Activated naive CD4-positive, alpha-beta T cell treated with anti-CD3 and anti-CD28 coated beads, Interleukin-2, amount 10 ng/mL, durations not matched to agents 7 days and 5 days (primary cell): ENCODE data around the gene LIMS2.
A peak's percentile ranks its signal among the peaks of the same experiment; 100 is the strongest.

ENCODE experiments used
- CTCF ChIA-PET: fragments of 350-600 bp; sonication (Branson Sonifier 250); formaldehyde crosslinking; loops from one replicate; lab custom pipeline; 2021; ENCODE audit warnings: antibody characterized with exemption; lab: Charles Lee
- DNase-seq: peaks from one replicate; pipeline ENCODE4 v3.0.0-alpha.2; 2020
- H3K27ac Mint-ChIP-seq: one replicate; pipeline ENCODE4 v1.8.0; 2021; ENCODE audit warnings: mild to moderate bottlenecking, moderate library complexity, mixed read lengths
- H3K27me3 Mint-ChIP-seq: one replicate; pipeline ENCODE4 v1.8.0; 2021; ENCODE audit warnings: mild to moderate bottlenecking, mixed read lengths
- H3K36me3 Mint-ChIP-seq: one replicate; pipeline ENCODE4 v1.8.0; 2021; ENCODE audit warnings: mixed read lengths
- H3K4me1 Mint-ChIP-seq: one replicate; pipeline ENCODE4 v1.8.0; 2021; ENCODE audit warnings: mixed read lengths
- H3K4me3 Mint-ChIP-seq: one replicate; pipeline ENCODE4 v1.8.0; 2021; ENCODE audit warnings: mild to moderate bottlenecking, moderate library complexity, mixed read lengths
- H3K9me3 Mint-ChIP-seq: one replicate; pipeline ENCODE4 v1.8.0; 2021; ENCODE audit warnings: mixed read lengths

The LIMS2 gene

GRCh38 chr2:127675331-127676261 lies at the start of gene LIMS2:
Gene LIMS2, minus strand, starts transcription at chr2:127675530. Its CDS starts 506 bp downstream, at chr2:127675024.
- Mint-ChIP-seq H3K27me3 (peaks cover 92% of the 10 kb centered on the region), H3K36me3 (no peaks in the 10 kb centered on the region), H3K27ac (no peak within 1 kb of the TSS)

DNA sequence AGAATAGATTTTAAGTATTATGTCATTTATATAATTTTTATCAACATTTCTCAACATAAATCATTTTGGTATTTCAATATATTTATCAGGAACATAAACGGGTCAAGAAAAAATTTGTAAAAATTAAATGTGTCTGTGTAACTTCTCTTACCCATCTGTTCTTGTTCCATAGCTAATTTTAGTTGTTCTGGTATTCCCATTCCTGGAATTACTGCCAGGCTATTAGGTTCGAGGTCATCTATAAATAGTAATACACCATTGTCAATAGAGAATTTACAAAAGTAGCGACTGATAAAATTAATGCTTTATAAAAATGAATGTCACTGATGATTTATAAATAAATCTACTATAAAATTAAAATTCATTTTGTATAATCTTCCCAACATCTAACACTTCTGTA lies 47.5 kb upstream of the LIMS2 start:
- CTCF ChIA-PET, result no interaction called here
- DNase-seq, result no peak
- Mint-ChIP-seq H3K27me3 (no peaks in the 10 kb centered on the region), H3K36me3 (peaks cover 38% of the 10 kb centered on the region), H3K4me3 (no peak overlapping the region), H3K9me3 (no peaks in the 10 kb centered on the region), H3K4me1 (no peaks in the 10 kb centered on the region), H3K27ac (no peak overlapping the region)

More at GRCh38 chr2:127675331-127676261, at the start of gene LIMS2:
- no peak for DNase-seq
- H3K4me1 Mint-ChIP-seq, result peaks cover 9% of the 10 kb centered on the region
- CTCF ChIA-PET, result interaction anchor here (1.4 to 2.4 kb wide), 2 partner anchors 35 to 85 kb away, joined by 3 to 8 read pairs; no protein-coding TSS in a partner anchor
- H3K9me3 Mint-ChIP-seq, result no peaks in the 10 kb centered on the region
- H3K4me3 Mint-ChIP-seq, result peak within 1 kb of the TSS; percentile 53

DNA sequence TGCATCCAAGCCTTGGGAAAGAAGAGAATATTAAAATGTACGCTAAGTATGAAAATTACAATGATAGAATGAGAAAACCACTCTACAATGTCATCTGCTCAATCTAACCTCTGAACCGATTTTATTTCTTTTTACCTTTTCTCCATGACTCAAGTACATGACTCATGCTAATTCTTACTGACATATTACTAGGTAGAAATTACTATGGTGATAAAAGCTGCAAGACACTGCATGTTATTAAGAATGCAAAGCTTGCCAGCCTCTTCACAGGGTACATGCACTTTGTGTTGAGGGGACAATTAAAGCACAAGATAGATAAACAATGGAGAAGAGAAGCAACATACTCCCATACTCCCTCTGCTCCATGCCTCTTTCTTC lies 46.6 kb upstream of the LIMS2 start:
- Mint-ChIP-seq H3K36me3 (peaks cover 38% of the 10 kb centered on the region), H3K27ac (no peak overlapping the region), H3K4me1 (no peaks in the 10 kb centered on the region), H3K9me3 (no peaks in the 10 kb centered on the region), H3K27me3 (no peaks in the 10 kb centered on the region), H3K4me3 (no peak overlapping the region)
- no peak for DNase-seq
- CTCF ChIA-PET, result no interaction called here

DNA sequence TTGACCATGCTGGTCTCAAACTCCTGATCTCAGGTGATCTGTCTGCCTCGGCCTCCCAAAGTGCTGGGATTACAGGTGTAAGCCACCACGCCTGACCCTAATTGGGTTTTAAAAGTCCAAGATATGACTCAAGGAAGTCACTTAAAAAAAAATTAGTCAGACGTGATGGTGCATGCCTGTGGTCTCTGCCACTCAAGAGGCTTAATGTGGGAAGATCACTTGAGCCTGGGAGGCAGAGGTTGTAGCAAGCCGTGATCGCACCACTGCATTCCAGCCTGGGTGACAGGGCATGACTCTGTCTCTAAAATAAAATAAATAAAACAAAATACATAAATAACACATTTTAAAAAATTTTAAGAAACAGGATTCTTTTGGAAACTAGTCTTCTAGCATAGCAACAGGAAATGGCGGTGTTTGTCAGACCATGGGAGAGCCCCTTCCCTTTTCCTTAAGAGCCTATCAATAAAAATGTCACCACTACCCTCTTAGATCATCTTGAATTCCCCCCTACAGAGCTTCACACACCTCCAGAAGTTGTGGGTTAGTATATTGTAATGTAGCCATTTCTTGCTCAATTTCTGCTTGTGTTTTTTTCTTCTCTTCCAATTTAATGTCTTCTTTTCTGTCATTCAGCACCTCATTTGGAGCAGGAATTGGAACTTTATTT lies 46.1 kb upstream of the LIMS2 start:
- no peak overlapping the region for H3K4me3 Mint-ChIP-seq
- no peaks in the 10 kb centered on the region for H3K4me1 Mint-ChIP-seq
- CTCF ChIA-PET, result no interaction called here
- no peaks in the 10 kb centered on the region for H3K27me3 Mint-ChIP-seq
- H3K27ac Mint-ChIP-seq, result no peak overlapping the region
- no peaks in the 10 kb centered on the region for H3K9me3 Mint-ChIP-seq
- no peak for DNase-seq
- peaks cover 41% of the 10 kb centered on the region for H3K36me3 Mint-ChIP-seq

- CTCF ChIA-PET, result no interaction called here
- no peaks in the 10 kb centered on the region for H3K4me1 Mint-ChIP-seq
- H3K36me3 Mint-ChIP-seq, result peaks cover 38% of the 10 kb centered on the region
- no peak overlapping the region for H3K4me3 Mint-ChIP-seq
- H3K27me3 Mint-ChIP-seq, result no peaks in the 10 kb centered on the region
- H3K27ac Mint-ChIP-seq, result no peak overlapping the region
- DNase-seq, result no peak
- H3K9me3 Mint-ChIP-seq, result no peaks in the 10 kb centered on the region
These were observed 44.2 kb upstream of the LIMS2 start for GRCh38 chr2:127719301-127720218.

DNA sequence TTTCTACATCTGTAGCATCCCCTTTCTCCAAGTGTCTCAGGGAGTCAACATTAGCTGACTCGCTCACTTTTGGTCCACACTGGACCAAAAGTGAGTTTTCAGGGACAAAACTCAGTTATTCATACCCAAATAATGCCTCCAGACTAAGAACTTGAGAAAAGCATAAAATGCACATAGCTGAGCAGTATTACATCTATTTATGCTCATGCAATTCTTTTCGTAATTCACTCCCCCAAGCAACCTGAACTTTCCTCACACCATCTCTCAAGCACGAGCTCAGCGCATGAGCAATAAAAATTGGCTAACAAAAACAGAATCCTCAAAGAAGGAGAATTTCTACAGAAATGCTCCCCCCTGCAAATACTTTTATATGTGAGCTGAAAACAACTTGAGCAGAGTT lies 42.9 kb upstream of the LIMS2 start:
- no peak for DNase-seq
- Mint-ChIP-seq H3K4me1 (no peaks in the 10 kb centered on the region), H3K27me3 (no peaks in the 10 kb centered on the region), H3K4me3 (no peak overlapping the region), H3K27ac (no peak overlapping the region), H3K36me3 (peaks cover 35% of the 10 kb centered on the region), H3K9me3 (no peaks in the 10 kb centered on the region)
- CTCF ChIA-PET, result no interaction called here

- DNase-seq, result no peak
- Mint-ChIP-seq H3K27me3 (no peaks in the 10 kb centered on the region), H3K9me3 (no peaks in the 10 kb centered on the region), H3K27ac (no peak overlapping the region), H3K4me3 (no peak overlapping the region), H3K36me3 (peaks cover 24% of the 10 kb centered on the region), H3K4me1 (no peaks in the 10 kb centered on the region)
- CTCF ChIA-PET, result no interaction called here
These were observed 40.6 kb upstream of the LIMS2 start for GRCh38 chr2:127715778-127716449.

GRCh38 chr2:127713562-127713961 lies 38.2 kb upstream of the LIMS2 start:
- Mint-ChIP-seq H3K9me3 (no peaks in the 10 kb centered on the region), H3K27me3 (no peaks in the 10 kb centered on the region), H3K4me3 (no peak overlapping the region), H3K27ac (no peak overlapping the region), H3K4me1 (no peaks in the 10 kb centered on the region), H3K36me3 (peaks cover 23% of the 10 kb centered on the region)
- CTCF ChIA-PET, result no interaction called here
- DNase-seq, result no peak

- peaks cover 23% of the 10 kb centered on the region for H3K36me3 Mint-ChIP-seq
- no peak overlapping the region for H3K4me3 Mint-ChIP-seq
- no peaks in the 10 kb centered on the region for H3K4me1 Mint-ChIP-seq
- no peaks in the 10 kb centered on the region for H3K27me3 Mint-ChIP-seq
- CTCF ChIA-PET, result no interaction called here
- DNase-seq, result no peak
- H3K9me3 Mint-ChIP-seq, result no peaks in the 10 kb centered on the region
- peak overlapping the region; percentile 3 for H3K27ac Mint-ChIP-seq
These were observed 37.7 kb upstream of the LIMS2 start for GRCh38 chr2:127712999-127713398.

- no peak overlapping the region for H3K4me3 Mint-ChIP-seq
- peaks cover 9% of the 10 kb centered on the region for H3K4me1 Mint-ChIP-seq
- H3K27me3 Mint-ChIP-seq, result no peaks in the 10 kb centered on the region
- H3K36me3 Mint-ChIP-seq, result peaks cover 42% of the 10 kb centered on the region
- no peaks in the 10 kb centered on the region for H3K9me3 Mint-ChIP-seq
- CTCF ChIA-PET, result no interaction called here
- no peak for DNase-seq
- no peak overlapping the region for H3K27ac Mint-ChIP-seq
These were observed 34.0 kb upstream of the LIMS2 start for GRCh38 chr2:127709336-127709735.

GRCh38 chr2:127707890-127708648 lies 32.7 kb upstream of the LIMS2 start:
- no peak overlapping the region for H3K4me3 Mint-ChIP-seq
- no peak for DNase-seq
- H3K27ac Mint-ChIP-seq, result no peak overlapping the region
- peaks cover 44% of the 10 kb centered on the region for H3K36me3 Mint-ChIP-seq
- H3K4me1 Mint-ChIP-seq, result peaks cover 19% of the 10 kb centered on the region
- CTCF ChIA-PET, result no interaction called here
- H3K27me3 Mint-ChIP-seq, result no peaks in the 10 kb centered on the region
- H3K9me3 Mint-ChIP-seq, result no peaks in the 10 kb centered on the region

GRCh38 chr2:127706215-127706990 lies 31.1 kb upstream of the LIMS2 start:
- Mint-ChIP-seq H3K27ac (no peak overlapping the region), H3K27me3 (no peaks in the 10 kb centered on the region), H3K4me1 (peaks cover 28% of the 10 kb centered on the region), H3K9me3 (no peaks in the 10 kb centered on the region), H3K36me3 (peaks cover 49% of the 10 kb centered on the region), H3K4me3 (no peak overlapping the region)
- no peak for DNase-seq
- CTCF ChIA-PET, result no interaction called here
